MM.1S (cell line): ENCODE measurements around the gene BPIFB2.

ENCODE experiments used
- DNase-seq: peaks from one replicate; pipeline ENCODE4 v3.0.0-alpha.2; 2015
- H2AFZ ChIP-seq: fragments of 300-600 bp; sonication (generic); 2 replicates; pipeline ENCODE4 v1.6.0; 2016; ENCODE audit warnings: antibody characterized with exemption, low read length
- H3F3A ChIP-seq: fragments of 300-600 bp; sonication (generic); 2 replicates; pipeline ENCODE4 v1.6.1; 2016; ENCODE audit warnings: mild to moderate bottlenecking, antibody characterized with exemption, low read length, moderate library complexity, mixed read lengths; ENCODE audit not compliant: insufficient read depth
- H3K27ac ChIP-seq: fragments of 300-600 bp; sonication (generic); 2 replicates; pipeline ENCODE4 v1.5.1; 2016; ENCODE audit warnings: mild to moderate bottlenecking, low read length
- H3K27me3 ChIP-seq: fragments of 300-600 bp; sonication (generic); replicated peaks from 2 replicates; pipeline ENCODE4 v1.6.0; 2016; ENCODE audit warnings: low read length; ENCODE audit not compliant: insufficient read depth
- H3K36me3 ChIP-seq: fragments of 300-600 bp; sonication (generic); replicated peaks from 2 replicates; pipeline ENCODE4 v1.6.1; 2016; ENCODE audit warnings: mild to moderate bottlenecking, low read length, mixed read lengths; ENCODE audit not compliant: insufficient read depth
- H3K4me1 ChIP-seq: fragments of 300-600 bp; sonication (generic); 2 replicates; pipeline ENCODE4 v1.6.1; 2016; ENCODE audit warnings: low read length, mixed read lengths
- H3K4me2 ChIP-seq: fragments of 300-600 bp; sonication (generic); 2 replicates; pipeline ENCODE4 v1.6.0; 2016; ENCODE audit warnings: low read depth, low read length
- H3K4me3 ChIP-seq: fragments of 300-600 bp; sonication (generic); 2 replicates; pipeline ENCODE4 v1.5.1; 2016; ENCODE audit warnings: low read length, mixed read lengths
- H3K79me2 ChIP-seq: fragments of 300-600 bp; sonication (generic); 2 replicates; pipeline ENCODE4 v1.6.1; 2016; ENCODE audit warnings: mixed run types, low read length, mixed read lengths
- H3K9ac ChIP-seq: fragments of 300-600 bp; sonication (generic); 2 replicates; pipeline ENCODE4 v1.6.1; 2016; ENCODE audit warnings: low read length, mixed read lengths
- H3K9me2 ChIP-seq: fragments of 300-600 bp; sonication (generic); replicated peaks from 2 replicates; pipeline ENCODE4 v1.6.1; 2016; ENCODE audit warnings: mild to moderate bottlenecking, low read length, mixed read lengths; ENCODE audit not compliant: insufficient read depth
- H3K9me3 ChIP-seq: fragments of 300-600 bp; sonication (generic); replicated peaks from 2 replicates; pipeline ENCODE4 v1.6.1; 2016; ENCODE audit warnings: mild to moderate bottlenecking, low read length, mixed read lengths; ENCODE audit not compliant: insufficient read depth
- H4K20me1 ChIP-seq: fragments of 300-600 bp; sonication (generic); 2 replicates; pipeline ENCODE4 v1.6.1; 2016; ENCODE audit warnings: mild to moderate bottlenecking, low read length, moderate library complexity, mixed read lengths; ENCODE audit not compliant: insufficient read depth
- EZH2 ChIP-seq: fragments of 300-600 bp; sonication (generic); optimal IDR thresholded peaks from 2 replicates; pipeline ENCODE3; 2017; ENCODE audit warnings: low read depth, mild to moderate bottlenecking, antibody characterized with exemption, low read length, mixed read lengths
- EZH2phosphoT487 ChIP-seq: fragments of 300-600 bp; sonication (generic); IDR thresholded peaks from 2 replicates; pipeline ENCODE4 v1.6.1; 2018; ENCODE audit warnings: antibody characterized with exemption, low read length
- TF ChIP-seq, protein P1 (sequence below): fragments of 300-600 bp; sonication (generic); IDR thresholded peaks from 2 replicates; pipeline ENCODE4 v1.5.1; 2016; ENCODE audit warnings: antibody characterized with exemption, low read length, mixed read lengths

The BPIFB2 gene

DNA sequence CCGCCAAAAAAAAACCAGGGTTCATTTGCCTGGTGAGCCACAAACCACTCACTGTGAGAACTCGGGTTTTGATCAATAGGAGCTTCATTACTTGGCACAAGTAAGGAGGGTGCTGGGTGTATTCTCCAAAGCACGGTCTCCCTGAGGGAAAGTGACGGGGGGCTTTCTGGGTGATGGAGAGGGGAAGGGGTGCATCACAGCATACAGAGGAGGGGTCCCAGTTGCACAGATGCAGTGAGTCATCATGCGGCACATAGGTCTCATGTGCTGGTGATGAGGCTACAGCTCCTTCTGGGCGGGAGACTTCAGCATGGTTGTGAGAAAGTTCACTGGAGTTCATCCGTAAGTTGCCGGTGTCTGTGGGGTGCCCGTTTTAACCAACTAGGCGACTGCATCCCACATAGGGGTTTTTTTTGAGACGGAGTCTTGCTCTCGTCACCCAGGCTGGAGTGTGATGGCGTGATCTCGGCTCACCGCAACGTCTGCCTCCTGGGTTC lies 39.5 kb upstream of the BPIFB2 start:
- no peak overlapping the region for H3K4me2 ChIP-seq

DNA sequence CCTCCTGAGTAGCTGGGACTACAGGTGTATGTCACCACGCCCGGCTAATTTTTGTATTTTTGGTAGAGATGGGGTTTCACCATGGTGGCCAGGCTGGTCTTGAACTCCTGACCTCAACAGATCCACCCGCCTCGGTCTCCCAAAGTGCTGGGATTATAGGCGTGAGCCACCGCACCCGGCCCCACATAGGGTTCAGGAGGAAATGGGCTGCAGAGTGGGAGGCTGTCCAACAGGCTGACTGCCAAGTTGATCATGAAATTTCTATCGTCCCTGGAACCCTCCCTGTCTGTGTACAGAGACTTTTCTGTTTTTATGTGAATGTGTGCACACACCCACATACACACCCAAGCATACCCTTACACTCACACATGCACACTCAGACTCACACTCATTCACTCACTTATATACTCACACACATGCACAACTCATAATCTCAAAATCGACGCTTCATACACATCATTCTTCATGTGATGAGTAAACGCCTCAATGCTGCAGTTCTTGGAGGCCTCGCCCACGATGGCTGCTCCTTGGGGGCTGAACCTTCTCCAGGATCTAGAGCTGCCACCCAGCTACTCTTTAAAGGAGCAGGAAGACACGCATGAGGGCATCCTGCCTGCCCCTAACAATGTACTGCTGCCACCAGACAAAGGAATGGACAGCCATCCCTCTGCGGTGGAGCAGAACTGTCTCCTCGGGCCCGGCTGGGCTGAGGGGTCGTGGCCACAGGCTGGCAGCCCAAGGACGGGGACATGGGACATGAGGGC lies 38.8 kb upstream of the BPIFB2 start:
- no peaks in the 10 kb centered on the region for H3K9me2 ChIP-seq
- H3K27me3 ChIP-seq: no peaks in the 10 kb centered on the region
- H3K9ac ChIP-seq: no peak overlapping the region
- H3K27ac ChIP-seq: no peak overlapping the region
- H3F3A ChIP-seq: no peaks in the 10 kb centered on the region
- H3K4me3 ChIP-seq: no peak overlapping the region
- no peaks in the 10 kb centered on the region for H3K79me2 ChIP-seq
- no peak for DNase-seq
- H3K4me1 ChIP-seq: peaks cover 17% of the 10 kb centered on the region
- H3K36me3 ChIP-seq: no peaks in the 10 kb centered on the region
- H2AFZ ChIP-seq: no peak overlapping the region
- no peaks in the 10 kb centered on the region for H4K20me1 ChIP-seq
- H3K4me2 ChIP-seq: no peak overlapping the region
- TF ChIP-seq EZH2phosphoT487 (no peak), EZH2 (no peak)
- TF ChIP-seq, protein P1, sequence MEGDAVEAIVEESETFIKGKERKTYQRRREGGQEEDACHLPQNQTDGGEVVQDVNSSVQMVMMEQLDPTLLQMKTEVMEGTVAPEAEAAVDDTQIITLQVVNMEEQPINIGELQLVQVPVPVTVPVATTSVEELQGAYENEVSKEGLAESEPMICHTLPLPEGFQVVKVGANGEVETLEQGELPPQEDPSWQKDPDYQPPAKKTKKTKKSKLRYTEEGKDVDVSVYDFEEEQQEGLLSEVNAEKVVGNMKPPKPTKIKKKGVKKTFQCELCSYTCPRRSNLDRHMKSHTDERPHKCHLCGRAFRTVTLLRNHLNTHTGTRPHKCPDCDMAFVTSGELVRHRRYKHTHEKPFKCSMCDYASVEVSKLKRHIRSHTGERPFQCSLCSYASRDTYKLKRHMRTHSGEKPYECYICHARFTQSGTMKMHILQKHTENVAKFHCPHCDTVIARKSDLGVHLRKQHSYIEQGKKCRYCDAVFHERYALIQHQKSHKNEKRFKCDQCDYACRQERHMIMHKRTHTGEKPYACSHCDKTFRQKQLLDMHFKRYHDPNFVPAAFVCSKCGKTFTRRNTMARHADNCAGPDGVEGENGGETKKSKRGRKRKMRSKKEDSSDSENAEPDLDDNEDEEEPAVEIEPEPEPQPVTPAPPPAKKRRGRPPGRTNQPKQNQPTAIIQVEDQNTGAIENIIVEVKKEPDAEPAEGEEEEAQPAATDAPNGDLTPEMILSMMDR: no peak
- no peaks in the 10 kb centered on the region for H3K9me3 ChIP-seq

More for the DNA sequence above, 39.5 kb upstream of the BPIFB2 start:
- TF ChIP-seq EZH2phosphoT487: no peak
- no peak for TF ChIP-seq EZH2
- TF ChIP-seq, protein P1: no peak
- H3K27ac ChIP-seq: no peak overlapping the region
- no peaks in the 10 kb centered on the region for H3K9me2 ChIP-seq
- no peaks in the 10 kb centered on the region for H3K27me3 ChIP-seq
- no peaks in the 10 kb centered on the region for H4K20me1 ChIP-seq
- H3K4me3 ChIP-seq: no peak overlapping the region
- no peak overlapping the region for H2AFZ ChIP-seq
- no peaks in the 10 kb centered on the region for H3K36me3 ChIP-seq
- no peaks in the 10 kb centered on the region for H3F3A ChIP-seq
- no peak overlapping the region for H3K9ac ChIP-seq
- H3K79me2 ChIP-seq: no peaks in the 10 kb centered on the region
- no peaks in the 10 kb centered on the region for H3K9me3 ChIP-seq
- peaks cover 17% of the 10 kb centered on the region for H3K4me1 ChIP-seq
- DNase-seq: no peak

DNA sequence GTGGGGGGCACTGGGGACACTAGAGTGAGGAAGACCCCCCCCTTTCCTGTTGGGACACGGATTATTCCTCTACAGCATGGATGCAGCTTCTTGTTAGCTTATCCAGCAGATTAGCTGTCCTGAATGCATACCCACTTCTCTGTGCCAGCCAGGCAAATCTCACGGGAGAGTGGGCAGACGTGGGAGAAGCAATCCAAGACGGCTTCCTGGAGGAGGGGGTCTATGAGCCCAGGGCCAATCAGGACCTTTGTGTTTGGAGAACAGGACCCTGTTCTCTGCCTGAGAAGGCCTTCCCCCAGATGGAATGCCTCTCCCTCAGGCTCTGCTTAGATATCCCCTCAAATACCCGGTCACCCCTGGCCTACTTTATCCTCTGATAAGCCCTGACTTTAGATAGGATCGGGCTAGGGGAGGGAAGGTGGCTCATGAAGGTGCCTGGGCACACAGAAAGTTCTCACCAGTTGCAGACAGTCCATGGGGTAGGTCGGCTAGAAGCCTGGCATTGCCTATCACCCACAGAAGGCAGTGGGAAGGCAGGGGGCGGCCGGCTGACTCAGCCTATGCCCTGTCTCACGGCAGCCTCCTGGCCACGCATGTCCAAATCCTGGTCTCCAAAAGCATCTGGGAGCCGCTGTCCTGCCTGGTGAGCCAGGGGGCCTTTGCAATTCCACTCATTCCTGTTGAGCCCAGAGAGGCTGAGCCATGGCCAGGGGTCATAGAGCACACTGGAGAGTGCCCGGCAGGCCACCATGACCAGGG lies 38.0 kb upstream of the BPIFB2 start:
- Histone ChIP-seq H4K20me1 (no peaks in the 10 kb centered on the region), H2AFZ (no peak overlapping the region), H3K79me2 (no peaks in the 10 kb centered on the region), H3K9me2 (no peaks in the 10 kb centered on the region), H3K36me3 (no peaks in the 10 kb centered on the region), H3K9ac (no peak overlapping the region), H3K9me3 (no peaks in the 10 kb centered on the region), H3F3A (no peaks in the 10 kb centered on the region), H3K4me1 (peaks cover 17% of the 10 kb centered on the region), H3K4me2 (no peak overlapping the region), H3K27me3 (no peaks in the 10 kb centered on the region), H3K27ac (no peak overlapping the region), H3K4me3 (no peak overlapping the region)
- DNase-seq: no peak
- TF ChIP-seq EZH2phosphoT487: no peak
